Suprapubic skin (tissue), 4 donors: Measurements from ENCODE around the gene MAPK13.
A peak's percentile ranks its signal among the peaks of the same experiment; 100 is the strongest.

Source experiments
- EP300 ChIP-seq: sonication (generic); formaldehyde crosslinking; IDR thresholded peaks from one replicate; pipeline ENCODE4 v1.6.1; 2017; ENCODE audit warnings: antibody characterized with exemption
- POLR2A ChIP-seq, 2 donors: fragments of 450-650 bp; IDR thresholded peaks; one replicate each; pipeline ENCODE4 v1.6.1; 2017; ENCODE audit warnings: antibody characterized with exemption in 2 of 2, mild to moderate bottlenecking in 2 of 2, moderate library complexity in 2 of 2
- POLR2AphosphoS5 ChIP-seq, 3 donors: sonication (generic); formaldehyde crosslinking; IDR thresholded peaks; one replicate each; pipeline ENCODE4 v1.6.1; 2017; ENCODE audit warnings: antibody characterized with exemption in 3 of 3
- TF ChIP-seq, protein P1 (sequence below), 2 donors: fragments of 200-600 bp in 1 of 2; fragments of 450-650 bp in 1 of 2; sonication (generic) in 1 of 2; IDR thresholded peaks; one replicate each; pipeline ENCODE4 v1.5.1; 2016 to 2019; ENCODE audit warnings: antibody characterized with exemption in 2 of 2, mild to moderate bottlenecking in 1 of 2, moderate library complexity in 1 of 2

DNA sequence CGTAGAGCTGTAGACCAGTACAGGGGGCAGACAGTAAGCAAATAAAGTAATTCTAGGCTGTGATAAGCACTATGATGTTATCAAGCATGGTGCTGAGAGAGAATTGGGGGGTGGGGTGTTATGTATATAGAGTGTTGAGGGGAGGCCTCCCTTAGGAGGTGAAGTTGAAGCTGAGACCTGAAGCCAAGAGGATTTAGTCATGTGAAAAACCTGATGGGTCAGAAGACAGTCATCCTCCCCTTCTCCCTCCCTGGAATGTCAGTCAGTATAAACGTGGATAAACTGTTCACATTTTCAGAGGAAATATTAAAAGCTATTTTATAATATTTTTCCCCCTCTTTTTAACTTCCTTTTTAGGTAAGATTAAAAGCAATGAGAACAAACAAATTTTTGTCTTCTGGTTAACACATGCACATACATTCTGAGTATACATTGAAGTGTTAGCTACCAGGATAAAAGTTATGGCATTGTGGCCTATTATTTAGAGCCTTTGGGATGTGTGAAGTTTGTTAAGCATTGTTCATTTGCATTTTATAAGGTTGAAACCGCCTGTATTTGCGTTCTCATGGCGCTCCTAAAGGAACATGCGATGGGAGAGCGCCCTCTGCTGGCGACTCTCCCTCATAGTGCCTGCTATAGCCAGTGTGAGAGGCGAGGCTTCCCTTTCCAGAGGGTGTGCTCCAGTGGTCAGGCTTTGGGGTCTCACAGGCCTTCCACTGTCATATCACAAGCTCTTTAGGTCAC lies 35.4 kb upstream of the MAPK13 start:
- TF ChIP-seq, protein P1, sequence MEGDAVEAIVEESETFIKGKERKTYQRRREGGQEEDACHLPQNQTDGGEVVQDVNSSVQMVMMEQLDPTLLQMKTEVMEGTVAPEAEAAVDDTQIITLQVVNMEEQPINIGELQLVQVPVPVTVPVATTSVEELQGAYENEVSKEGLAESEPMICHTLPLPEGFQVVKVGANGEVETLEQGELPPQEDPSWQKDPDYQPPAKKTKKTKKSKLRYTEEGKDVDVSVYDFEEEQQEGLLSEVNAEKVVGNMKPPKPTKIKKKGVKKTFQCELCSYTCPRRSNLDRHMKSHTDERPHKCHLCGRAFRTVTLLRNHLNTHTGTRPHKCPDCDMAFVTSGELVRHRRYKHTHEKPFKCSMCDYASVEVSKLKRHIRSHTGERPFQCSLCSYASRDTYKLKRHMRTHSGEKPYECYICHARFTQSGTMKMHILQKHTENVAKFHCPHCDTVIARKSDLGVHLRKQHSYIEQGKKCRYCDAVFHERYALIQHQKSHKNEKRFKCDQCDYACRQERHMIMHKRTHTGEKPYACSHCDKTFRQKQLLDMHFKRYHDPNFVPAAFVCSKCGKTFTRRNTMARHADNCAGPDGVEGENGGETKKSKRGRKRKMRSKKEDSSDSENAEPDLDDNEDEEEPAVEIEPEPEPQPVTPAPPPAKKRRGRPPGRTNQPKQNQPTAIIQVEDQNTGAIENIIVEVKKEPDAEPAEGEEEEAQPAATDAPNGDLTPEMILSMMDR (IDR thresholded peaks at IDR 0.05) = peak; percentile 85 to 94
- no peak for TF ChIP-seq POLR2A (IDR thresholded peaks at IDR 0.05)
- peak in 1 of 3 donors; percentile 52 for TF ChIP-seq POLR2AphosphoS5 (IDR thresholded peaks at IDR 0.05)
- no peak for TF ChIP-seq EP300
